ENCODE results near the gene RAPGEF2.

- TF ChIP-seq ZNF280B (CRISPR knock-in tag; IDR thresholded peaks at IDR 0.05) (no peak), ZZZ3 (IDR thresholded peaks at IDR 0.05) (no peak), TAF15 (IDR thresholded peaks at IDR 0.05; ENCODE audit: low read depth, low read length) (no peak), RBBP5 (IDR thresholded peaks at IDR 0.05; ENCODE audit: borderline replicate concordance, insufficient read depth, low read length, poor library complexity, severe bottlenecking) (no peak), ZNF347 (CRISPR knock-in tag; IDR thresholded peaks at IDR 0.05; ENCODE audit: low read depth) (no peak), AFF1 (IDR thresholded peaks at IDR 0.05; ENCODE audit: low read depth in 1 of 2, partially characterized antibody in 2 of 2) (no peak), CTCF (IDR thresholded peaks at IDR 0.05 in 2 of 3, conservative IDR thresholded peaks at IDR 0.05 in 1 of 3; ENCODE audit: insufficient read depth in 2 of 3, low read depth in 1 of 3, low read length in 3 of 3) (no peak), SAP30 (IDR thresholded peaks at IDR 0.05; ENCODE audit: borderline replicate concordance, insufficient read depth, low read depth, low read length, poor library complexity, severe bottlenecking) (no peak)
Measured at GRCh38 chr4:159071178-159071968, 31.5 kb upstream of the RAPGEF2 start.
